Right renal pelvis (tissue), 4 donors: ENCODE data around the gene PCSK6. TPM values are rescaled to one million over a fixed set of nuclear protein-coding genes. Genes with fewer than 3 reads are reported as not detected.

Experiments
- DNase-seq, 4 donors: peaks; one replicate each; pipeline ENCODE4 v3.0.0-alpha.2; 2013; ENCODE audit warnings: low read depth in 4 of 4, low spot score in 3 of 4, missing footprints in 1 of 4
- polyA plus RNA-seq, 4 donors: library from polyadenylated mRNA; unstranded; fragments of 120-200 nt; gene quantifications; one replicate each; pipeline ENCODE4 v1.2.1, GENCODE V29; 2013; ENCODE audit not compliant: insufficient read length in 4 of 4

PCSK6 gene
- polyA plus RNA-seq, 4 donors = 6.7 to 9.4 (median 7.1) TPM

DNA sequence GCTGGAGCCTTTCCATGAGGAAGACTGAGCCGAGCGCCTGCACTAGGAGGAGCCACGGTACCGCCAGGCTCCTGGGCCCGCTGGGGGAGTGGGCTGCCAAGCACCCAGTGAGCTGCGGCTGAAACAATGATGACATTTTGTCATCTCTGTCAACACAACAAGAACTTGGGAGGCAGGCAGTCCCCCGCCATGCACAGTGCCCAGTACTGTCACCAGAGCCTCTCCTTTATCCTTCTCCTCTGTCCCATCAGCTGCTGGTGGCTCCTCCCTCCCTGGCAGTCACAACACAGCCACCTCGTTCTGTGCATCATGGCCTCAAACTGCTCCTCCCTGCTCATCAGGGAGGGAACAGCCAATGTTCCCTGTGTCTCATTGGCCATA is 34.0 kb upstream of the PCSK6 start:
- DNase-seq = no peak

DNA sequence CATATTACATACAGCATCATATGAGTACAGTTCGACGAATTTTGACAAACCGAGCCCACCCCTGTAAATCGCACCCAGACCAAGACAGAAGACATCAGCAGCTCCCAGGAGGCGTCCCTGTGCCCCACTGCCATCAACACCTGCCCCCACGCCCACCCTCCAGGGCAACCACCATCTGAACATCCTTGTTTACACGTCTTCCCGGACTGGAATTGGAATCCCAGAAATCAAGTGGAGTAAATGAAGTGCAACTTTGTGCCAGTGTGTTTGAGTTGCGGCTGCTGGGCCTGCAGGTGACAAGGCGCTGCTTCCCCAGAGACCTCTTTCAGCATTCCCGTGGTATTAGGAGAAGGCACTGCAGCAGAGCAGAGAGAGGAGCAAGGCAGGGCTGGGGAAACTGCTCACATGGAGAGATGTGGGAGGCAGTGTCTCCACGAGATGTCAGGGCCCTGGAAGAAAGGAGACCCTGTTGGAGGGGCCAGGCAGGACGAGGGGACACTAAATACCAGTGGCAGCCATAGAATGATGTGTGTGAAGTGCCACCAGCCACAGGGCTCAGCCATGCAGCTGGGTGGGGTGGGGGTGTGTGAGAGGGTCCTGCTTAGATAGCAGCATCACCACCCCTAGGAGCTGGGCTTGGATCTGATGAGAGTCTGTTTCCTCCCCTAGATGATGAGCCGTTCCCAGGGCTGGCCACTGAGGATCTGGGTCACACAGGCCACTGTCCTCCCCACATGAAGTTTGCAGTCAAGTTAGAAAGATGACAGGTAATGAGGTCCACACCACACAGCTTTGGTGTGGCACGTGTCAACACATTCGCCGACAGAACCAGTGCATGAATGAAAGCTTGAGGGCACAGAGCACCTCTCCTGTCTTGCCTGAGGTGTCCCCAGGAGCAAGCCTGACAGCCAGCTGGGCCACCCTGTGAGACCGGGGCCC is 33.4 kb upstream of the PCSK6 start:
- DNase-seq = no peak

GRCh38 chr15:101522091-101522490 is 32.6 kb upstream of the PCSK6 start:
- DNase-seq = no peak

GRCh38 chr15:101521591-101521990 is 32.1 kb upstream of the PCSK6 start:
- no peak for DNase-seq

- DNase-seq = no peak
These were observed 31.6 kb upstream of the PCSK6 start for GRCh38 chr15:101521069-101521468.

DNA sequence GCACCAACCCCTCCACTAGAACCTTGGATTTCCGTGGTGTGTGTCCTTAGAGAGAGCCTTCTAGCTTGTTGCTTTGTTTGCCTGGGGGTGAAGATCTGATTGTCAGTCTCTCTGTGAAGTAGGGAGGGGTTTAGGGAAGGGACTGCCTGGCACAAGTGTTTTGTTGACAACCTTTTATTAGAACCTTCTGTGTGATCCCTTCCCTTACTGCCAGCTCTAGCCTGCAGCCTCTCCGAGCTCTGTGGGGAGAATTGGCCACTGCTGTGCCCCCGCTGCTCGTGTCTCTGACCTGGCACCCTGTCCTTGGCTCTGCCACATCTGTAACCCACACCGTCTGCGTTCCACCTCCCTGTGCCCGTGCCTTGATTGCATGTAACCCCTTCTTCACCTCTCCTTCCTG is 30.9 kb upstream of the PCSK6 start:
- no peak for DNase-seq

DNA sequence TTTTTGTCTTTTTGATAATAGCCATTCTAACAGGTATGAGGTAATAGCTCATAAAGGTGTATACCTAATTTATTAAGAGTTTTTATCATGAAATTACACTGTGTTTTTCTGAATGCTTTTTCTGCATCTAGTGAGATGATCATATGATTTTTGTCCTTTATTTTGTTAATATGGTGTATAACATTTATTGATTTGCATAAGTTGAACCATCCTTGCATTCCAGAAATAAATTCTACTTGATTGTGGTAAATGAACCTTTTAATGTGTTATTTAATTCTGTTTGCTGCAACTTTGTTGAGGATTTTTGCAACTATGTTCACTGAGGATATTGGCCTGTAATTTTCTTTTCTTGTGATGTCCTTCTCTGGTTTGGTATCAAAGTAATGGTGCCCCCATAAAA is 28.0 kb upstream of the PCSK6 start:
- no peak for DNase-seq

GRCh38 chr15:101514318-101514717 is 24.8 kb upstream of the PCSK6 start:
- no peak for DNase-seq

- DNase-seq = no peak
These were observed 22.2 kb upstream of the PCSK6 start for GRCh38 chr15:101511717-101512116.

GRCh38 chr15:101510212-101511197 is 21.0 kb upstream of the PCSK6 start:
- DNase-seq = no peak

DNA sequence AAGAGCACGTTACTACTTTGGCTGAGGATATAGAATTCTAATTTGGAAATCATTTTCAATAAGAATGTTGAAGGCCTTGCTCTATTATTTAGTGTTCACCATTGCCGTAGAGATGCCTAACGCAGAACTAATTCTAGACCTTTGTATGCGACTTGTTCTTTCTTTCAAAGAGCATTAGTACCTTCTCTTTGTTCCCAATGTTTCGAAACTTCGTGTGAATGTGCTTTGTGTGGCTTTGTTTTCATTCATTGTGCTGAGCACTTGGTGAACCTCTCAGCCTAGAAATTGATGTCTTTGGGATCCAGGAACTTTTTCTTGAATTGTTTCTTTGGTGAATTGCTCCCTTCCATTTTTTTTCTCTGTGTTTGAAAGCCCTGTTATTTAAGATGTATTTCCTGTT is 19.8 kb upstream of the PCSK6 start:
- DNase-seq = no peak

DNA sequence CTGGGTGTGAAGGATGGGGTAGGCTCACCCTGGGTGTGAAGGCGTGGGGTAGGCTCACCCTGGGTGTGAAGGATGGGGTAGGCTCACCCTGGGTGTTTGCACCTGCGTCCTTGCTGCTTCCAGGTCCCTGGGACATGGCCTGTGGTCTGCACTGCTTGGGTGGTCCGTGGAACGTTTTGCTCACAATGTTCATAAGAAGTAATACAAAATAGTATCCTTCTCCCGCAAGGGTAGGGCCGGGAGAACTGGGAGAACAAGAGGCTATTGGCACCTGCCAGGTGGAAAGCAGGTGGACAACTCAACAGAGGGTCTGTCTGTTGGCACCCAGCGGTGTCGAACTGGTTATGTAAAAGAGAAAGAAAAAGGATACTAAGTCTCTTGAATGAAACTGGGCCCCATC is 17.0 kb upstream of the PCSK6 start:
- no peak for DNase-seq

GRCh38 chr15:101505610-101506337 is 16.3 kb upstream of the PCSK6 start:
- DNase-seq = no peak

GRCh38 chr15:101504866-101505609 is 15.5 kb upstream of the PCSK6 start:
- no peak for DNase-seq

DNA sequence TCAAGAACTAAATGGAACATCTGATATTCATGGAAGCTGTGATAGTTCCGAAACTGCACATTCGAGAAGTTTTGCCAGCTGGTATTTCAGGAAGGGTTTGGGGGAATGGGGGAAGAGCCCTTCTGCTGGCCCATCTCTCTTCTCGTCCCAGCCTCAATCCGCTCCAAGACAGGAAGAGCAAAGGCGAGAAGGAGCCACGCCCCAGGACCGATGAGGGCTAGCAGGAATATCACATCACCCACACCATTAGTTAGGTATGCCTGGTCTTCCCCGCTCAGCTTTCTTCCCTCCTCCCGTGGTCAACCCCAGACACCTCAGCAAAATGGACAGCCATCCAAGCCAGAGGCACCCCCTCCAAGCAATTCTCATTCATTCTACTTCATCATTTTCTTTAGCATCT is 14.9 kb upstream of the PCSK6 start:
- no peak for DNase-seq

- no peak for DNase-seq
These were observed 13.7 kb upstream of the PCSK6 start for GRCh38 chr15:101503296-101503599.

GRCh38 chr15:101502572-101503295 is 13.2 kb upstream of the PCSK6 start:
- DNase-seq = no peak

- no peak for DNase-seq
These were observed 12.3 kb upstream of the PCSK6 start for GRCh38 chr15:101501703-101502373.
